Prostate gland (tissue), 2 donors: ENCODE measurements around the gene CD48.

Experiments
- CTCF ChIP-seq, 4 experiments: fragments of 200-600 bp in 2 of 4; fragments of 450-650 bp in 2 of 4; sonication (generic) in 2 of 4; IDR thresholded peaks; 1 replicate in 3 of 4; 2 replicates in 1 of 4; pipeline ENCODE4 v1.5.1; 2016 to 2019; ENCODE audit warnings: antibody characterized with exemption in 4 of 4, mild to moderate bottlenecking in 2 of 4, moderate library complexity in 2 of 4
- POLR2A ChIP-seq: fragments of 450-650 bp; IDR thresholded peaks from one replicate; pipeline ENCODE4 v1.6.1; 2016; ENCODE audit warnings: antibody characterized with exemption, mild to moderate bottlenecking

DNA sequence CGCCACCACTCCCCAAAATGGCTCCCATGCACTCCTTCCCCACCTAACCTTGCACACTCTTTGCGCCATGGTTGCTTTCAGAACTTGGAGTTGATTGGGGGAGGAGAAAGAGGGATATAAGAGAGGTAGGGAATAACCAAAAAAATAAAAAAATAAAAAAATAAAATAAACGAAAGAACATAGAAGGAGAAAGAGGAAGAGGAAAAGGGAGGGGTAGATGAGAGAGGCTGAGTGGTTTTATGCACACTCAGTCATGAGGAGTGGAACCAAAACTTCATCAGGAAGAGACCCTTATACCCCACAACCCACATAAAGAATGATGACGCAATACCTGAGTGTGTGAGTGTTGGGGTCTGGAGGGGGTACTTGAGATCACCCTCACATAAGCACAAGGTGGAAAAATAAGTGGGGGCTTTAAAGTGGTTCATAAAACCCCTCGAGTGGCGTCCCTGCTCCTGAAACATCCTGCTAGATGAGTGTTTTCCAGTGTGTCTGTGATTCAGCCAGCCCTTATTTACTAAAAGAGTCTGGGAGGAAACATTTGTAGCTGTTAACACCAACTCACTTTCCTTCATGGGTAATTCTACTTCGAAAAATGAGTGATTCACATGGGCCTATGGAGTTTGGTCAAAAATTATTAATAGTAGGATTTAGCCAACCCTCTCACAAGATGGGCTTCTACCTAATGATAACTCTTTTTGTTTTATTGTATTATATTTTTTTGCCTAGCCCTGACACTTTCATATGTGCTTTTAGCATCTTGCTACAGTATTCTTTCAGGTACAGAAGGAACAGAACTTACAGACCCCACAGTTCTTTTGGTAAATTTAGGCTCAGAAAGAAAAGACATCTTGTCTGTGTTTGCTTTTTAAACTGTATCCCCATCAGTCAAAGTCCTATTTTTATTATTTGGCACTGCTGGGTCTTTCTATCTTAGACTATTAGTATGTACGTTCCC lies 70.0 kb downstream of the CD48 start:
- TF ChIP-seq POLR2A (no peak), CTCF (IDR thresholded peaks at IDR 0.05) (no peak)
